LNCAP (cell line): ENCODE results near the gene ZNF524.

Source experiments
- CTCF ChIP-seq: fragments of 450-650 bp; IDR thresholded peaks from 2 replicates; pipeline ENCODE4 v1.5.1; 2017; ENCODE audit warnings: mild to moderate bottlenecking

The ZNF524 gene

GRCh38 chr19:55615543-55616394 is 15.7 kb downstream of the ZNF524 start:
- no peak for TF ChIP-seq CTCF

GRCh38 chr19:55616395-55616875 is 16.3 kb downstream of the ZNF524 start:
- TF ChIP-seq CTCF: no peak

- TF ChIP-seq CTCF: no peak
Measured at GRCh38 chr19:55617426-55617825, 17.3 kb downstream of the ZNF524 start.

- no peak for TF ChIP-seq CTCF
Measured at GRCh38 chr19:55618426-55618825, 18.3 kb downstream of the ZNF524 start.

GRCh38 chr19:55619286-55619685 is 19.2 kb downstream of the ZNF524 start:
- no peak for TF ChIP-seq CTCF

- TF ChIP-seq CTCF: no peak
Measured at GRCh38 chr19:55620410-55621204, 20.5 kb downstream of the ZNF524 start.

GRCh38 chr19:55621205-55621672 is 21.2 kb downstream of the ZNF524 start:
- no peak for TF ChIP-seq CTCF
